Measurements from ENCODE around the gene CYP3A7. TPM values are rescaled to one million over a fixed set of nuclear protein-coding genes. Genes with fewer than 3 reads are reported as not detected.

CYP3A7 gene
- total and polyA plus RNA-seq, 2 of the 13 experiments (the other 11 are each of a cell fraction or from before 2014, with no cell fraction given) = 5.8 to 6.4 TPM

DNA sequence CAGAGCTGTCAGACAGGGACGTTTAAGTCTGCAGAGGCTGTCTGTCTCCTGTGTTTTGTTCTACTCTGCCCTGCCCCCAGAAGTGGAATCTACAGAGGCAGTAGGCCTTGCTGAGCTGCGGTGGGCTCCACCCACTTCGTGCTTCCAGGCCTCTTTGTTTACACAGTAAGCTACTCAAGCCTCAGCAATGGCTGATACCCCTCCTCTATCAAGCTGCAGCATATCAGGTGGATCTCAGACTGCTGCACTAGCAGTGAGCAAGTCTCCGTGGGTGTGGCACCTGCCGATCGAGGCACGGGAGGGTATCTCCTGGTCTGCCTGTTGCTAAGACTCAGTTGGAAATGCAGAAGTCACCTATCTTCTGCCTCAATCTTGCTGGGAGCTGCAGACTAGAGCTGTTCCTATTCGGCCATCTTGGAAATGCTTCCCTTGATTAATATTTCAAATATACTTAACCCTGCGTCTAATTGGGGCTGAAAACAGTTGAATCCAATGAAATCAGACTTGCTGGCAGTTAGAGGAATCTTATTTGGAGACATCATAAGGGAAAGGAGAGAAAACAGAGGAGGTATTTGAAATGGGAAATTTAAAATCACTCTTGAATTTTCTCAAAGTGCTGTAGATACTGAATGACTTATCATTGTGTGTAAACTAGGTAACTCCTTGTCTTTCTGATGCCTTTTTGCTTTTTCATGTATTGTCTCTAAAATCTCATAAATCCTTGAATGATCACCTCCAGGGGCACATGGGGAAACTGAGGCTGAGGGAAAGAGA, 41.4 kb downstream of the CYP3A7 start (continued):
- peak; percentile 74; the same call in 1 of the 2 replicates for TF ChIP-seq ZNF274 (CRISPR knock-in tag; IDR thresholded peaks at IDR 0.05)
- TF ChIP-seq DR1 (CRISPR knock-in tag; IDR thresholded peaks at IDR 0.05) = peak; percentile 82
- TF ChIP-seq, protein P1, sequence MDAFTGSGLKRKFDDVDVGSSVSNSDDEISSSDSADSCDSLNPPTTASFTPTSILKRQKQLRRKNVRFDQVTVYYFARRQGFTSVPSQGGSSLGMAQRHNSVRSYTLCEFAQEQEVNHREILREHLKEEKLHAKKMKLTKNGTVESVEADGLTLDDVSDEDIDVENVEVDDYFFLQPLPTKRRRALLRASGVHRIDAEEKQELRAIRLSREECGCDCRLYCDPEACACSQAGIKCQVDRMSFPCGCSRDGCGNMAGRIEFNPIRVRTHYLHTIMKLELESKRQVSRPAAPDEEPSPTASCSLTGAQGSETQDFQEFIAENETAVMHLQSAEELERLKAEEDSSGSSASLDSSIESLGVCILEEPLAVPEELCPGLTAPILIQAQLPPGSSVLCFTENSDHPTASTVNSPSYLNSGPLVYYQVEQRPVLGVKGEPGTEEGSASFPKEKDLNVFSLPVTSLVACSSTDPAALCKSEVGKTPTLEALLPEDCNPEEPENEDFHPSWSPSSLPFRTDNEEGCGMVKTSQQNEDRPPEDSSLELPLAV (CRISPR knock-in tag; conservative IDR thresholded peaks at IDR 0.05; ENCODE audit: low read depth) = no peak
- peak; percentile 76 for TF ChIP-seq ZMYM3 (CRISPR knock-in tag; IDR thresholded peaks at IDR 0.05)
- TF ChIP-seq, protein P2, sequence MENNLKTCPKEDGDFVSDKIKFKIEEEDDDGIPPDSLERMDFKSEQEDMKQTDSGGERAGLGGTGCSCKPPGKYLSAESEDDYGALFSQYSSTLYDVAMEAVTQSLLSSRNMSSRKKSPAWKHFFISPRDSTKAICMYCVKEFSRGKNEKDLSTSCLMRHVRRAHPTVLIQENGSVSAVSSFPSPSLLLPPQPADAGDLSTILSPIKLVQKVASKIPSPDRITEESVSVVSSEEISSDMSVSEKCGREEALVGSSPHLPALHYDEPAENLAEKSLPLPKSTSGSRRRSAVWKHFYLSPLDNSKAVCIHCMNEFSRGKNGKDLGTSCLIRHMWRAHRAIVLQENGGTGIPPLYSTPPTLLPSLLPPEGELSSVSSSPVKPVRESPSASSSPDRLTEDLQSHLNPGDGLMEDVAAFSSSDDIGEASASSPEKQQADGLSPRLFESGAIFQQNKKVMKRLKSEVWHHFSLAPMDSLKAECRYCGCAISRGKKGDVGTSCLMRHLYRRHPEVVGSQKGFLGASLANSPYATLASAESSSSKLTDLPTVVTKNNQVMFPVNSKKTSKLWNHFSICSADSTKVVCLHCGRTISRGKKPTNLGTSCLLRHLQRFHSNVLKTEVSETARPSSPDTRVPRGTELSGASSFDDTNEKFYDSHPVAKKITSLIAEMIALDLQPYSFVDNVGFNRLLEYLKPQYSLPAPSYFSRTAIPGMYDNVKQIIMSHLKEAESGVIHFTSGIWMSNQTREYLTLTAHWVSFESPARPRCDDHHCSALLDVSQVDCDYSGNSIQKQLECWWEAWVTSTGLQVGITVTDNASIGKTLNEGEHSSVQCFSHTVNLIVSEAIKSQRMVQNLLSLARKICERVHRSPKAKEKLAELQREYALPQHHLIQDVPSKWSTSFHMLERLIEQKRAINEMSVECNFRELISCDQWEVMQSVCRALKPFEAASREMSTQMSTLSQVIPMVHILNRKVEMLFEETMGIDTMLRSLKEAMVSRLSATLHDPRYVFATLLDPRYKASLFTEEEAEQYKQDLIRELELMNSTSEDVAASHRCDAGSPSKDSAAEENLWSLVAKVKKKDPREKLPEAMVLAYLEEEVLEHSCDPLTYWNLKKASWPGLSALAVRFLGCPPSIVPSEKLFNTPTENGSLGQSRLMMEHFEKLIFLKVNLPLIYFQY (CRISPR knock-in tag; IDR thresholded peaks at IDR 0.05; ENCODE audit: borderline replicate concordance) = 0 out of 2 replicates have a peak, but pooled peaks have one; percentile 27
- no peak for TF ChIP-seq ZNF224 (CRISPR knock-in tag; IDR thresholded peaks at IDR 0.05)
- TF ChIP-seq, protein P3, sequence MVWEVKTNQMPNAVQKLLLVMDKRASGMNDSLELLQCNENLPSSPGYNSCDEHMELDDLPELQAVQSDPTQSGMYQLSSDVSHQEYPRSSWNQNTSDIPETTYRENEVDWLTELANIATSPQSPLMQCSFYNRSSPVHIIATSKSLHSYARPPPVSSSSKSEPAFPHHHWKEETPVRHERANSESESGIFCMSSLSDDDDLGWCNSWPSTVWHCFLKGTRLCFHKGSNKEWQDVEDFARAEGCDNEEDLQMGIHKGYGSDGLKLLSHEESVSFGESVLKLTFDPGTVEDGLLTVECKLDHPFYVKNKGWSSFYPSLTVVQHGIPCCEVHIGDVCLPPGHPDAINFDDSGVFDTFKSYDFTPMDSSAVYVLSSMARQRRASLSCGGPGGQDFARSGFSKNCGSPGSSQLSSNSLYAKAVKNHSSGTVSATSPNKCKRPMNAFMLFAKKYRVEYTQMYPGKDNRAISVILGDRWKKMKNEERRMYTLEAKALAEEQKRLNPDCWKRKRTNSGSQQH (CRISPR knock-in tag; IDR thresholded peaks at IDR 0.05; ENCODE audit: low read depth) = peak; percentile 40; the same call in 1 of the 2 replicates
- TF ChIP-seq, protein P4, sequence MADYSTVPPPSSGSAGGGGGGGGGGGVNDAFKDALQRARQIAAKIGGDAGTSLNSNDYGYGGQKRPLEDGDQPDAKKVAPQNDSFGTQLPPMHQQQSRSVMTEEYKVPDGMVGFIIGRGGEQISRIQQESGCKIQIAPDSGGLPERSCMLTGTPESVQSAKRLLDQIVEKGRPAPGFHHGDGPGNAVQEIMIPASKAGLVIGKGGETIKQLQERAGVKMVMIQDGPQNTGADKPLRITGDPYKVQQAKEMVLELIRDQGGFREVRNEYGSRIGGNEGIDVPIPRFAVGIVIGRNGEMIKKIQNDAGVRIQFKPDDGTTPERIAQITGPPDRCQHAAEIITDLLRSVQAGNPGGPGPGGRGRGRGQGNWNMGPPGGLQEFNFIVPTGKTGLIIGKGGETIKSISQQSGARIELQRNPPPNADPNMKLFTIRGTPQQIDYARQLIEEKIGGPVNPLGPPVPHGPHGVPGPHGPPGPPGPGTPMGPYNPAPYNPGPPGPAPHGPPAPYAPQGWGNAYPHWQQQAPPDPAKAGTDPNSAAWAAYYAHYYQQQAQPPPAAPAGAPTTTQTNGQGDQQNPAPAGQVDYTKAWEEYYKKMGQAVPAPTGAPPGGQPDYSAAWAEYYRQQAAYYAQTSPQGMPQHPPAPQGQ (CRISPR knock-in tag; IDR thresholded peaks at IDR 0.05; ENCODE audit: borderline replicate concordance) = no peak
- no peak for TF ChIP-seq RELA (CRISPR knock-in tag; IDR thresholded peaks at IDR 0.05)
- TF ChIP-seq ZNF20 (CRISPR knock-in tag; IDR thresholded peaks at IDR 0.05) = 0 out of 2 replicates have a peak, but pooled peaks have one; percentile 12
- no peak for TF ChIP-seq ZNF572 (CRISPR knock-in tag; IDR thresholded peaks at IDR 0.05)
- TF ChIP-seq, protein P5, sequence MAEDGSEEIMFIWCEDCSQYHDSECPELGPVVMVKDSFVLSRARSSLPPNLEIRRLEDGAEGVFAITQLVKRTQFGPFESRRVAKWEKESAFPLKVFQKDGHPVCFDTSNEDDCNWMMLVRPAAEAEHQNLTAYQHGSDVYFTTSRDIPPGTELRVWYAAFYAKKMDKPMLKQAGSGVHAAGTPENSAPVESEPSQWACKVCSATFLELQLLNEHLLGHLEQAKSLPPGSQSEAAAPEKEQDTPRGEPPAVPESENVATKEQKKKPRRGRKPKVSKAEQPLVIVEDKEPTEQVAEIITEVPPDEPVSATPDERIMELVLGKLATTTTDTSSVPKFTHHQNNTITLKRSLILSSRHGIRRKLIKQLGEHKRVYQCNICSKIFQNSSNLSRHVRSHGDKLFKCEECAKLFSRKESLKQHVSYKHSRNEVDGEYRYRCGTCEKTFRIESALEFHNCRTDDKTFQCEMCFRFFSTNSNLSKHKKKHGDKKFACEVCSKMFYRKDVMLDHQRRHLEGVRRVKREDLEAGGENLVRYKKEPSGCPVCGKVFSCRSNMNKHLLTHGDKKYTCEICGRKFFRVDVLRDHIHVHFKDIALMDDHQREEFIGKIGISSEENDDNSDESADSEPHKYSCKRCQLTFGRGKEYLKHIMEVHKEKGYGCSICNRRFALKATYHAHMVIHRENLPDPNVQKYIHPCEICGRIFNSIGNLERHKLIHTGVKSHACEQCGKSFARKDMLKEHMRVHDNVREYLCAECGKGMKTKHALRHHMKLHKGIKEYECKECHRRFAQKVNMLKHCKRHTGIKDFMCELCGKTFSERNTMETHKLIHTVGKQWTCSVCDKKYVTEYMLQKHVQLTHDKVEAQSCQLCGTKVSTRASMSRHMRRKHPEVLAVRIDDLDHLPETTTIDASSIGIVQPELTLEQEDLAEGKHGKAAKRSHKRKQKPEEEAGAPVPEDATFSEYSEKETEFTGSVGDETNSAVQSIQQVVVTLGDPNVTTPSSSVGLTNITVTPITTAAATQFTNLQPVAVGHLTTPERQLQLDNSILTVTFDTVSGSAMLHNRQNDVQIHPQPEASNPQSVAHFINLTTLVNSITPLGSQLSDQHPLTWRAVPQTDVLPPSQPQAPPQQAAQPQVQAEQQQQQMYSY (CRISPR knock-in tag; IDR thresholded peaks at IDR 0.05) = 0 out of 2 replicates have a peak, but pooled peaks have one; percentile 50
- 0 out of 2 replicates have a peak, but pooled peaks have one; percentile 41 for TF ChIP-seq RCOR2 (CRISPR knock-in tag; IDR thresholded peaks at IDR 0.05)
- peak; percentile 81; the same call in 1 of the 2 replicates for TF ChIP-seq ZNF598 (CRISPR knock-in tag; IDR thresholded peaks at IDR 0.05; ENCODE audit: borderline replicate concordance)
